Embryonic facial prominence (tissue), 1 donor: ENCODE results near the gene PTH2.
"Not testable (repeated sequence)": the region's sequence is repeated elsewhere in the genome, so short reads cannot be mapped to it uniquely, and the experiment has no call there.

Experiments
- DNase-seq: peaks from one replicate; pipeline ENCODE4 v3.0.0-alpha.2; 2016; ENCODE audit errors: extremely low spot score

PTH2 gene

GRCh38 chr19:49378512-49378911 lies 44.7 kb downstream of the PTH2 start:
- no peak for DNase-seq

- DNase-seq, result no peak
Observed at GRCh38 chr19:49374665-49375434, 48.4 kb downstream of the PTH2 start.

GRCh38 chr19:49373174-49373573 lies 50.1 kb downstream of the PTH2 start:
- not testable (repeated sequence) for DNase-seq
